ENCODE results near the gene ZBED4. TPM values are rescaled to one million over a fixed set of nuclear protein-coding genes. Genes with fewer than 3 reads are reported as not detected.

ZBED4 gene
- total and polyA plus RNA-seq, 2 of the 13 experiments (the other 11 are each of a cell fraction or from before 2014, with no cell fraction given) = 5.4 to 9.6 TPM

GRCh38 chr22:49937758-49938564, 84.3 kb downstream of the ZBED4 start (continued):
- no peak for TF ChIP-seq GPBP1L1 (CRISPR knock-in tag; IDR thresholded peaks at IDR 0.05)
- TF ChIP-seq, protein P1, sequence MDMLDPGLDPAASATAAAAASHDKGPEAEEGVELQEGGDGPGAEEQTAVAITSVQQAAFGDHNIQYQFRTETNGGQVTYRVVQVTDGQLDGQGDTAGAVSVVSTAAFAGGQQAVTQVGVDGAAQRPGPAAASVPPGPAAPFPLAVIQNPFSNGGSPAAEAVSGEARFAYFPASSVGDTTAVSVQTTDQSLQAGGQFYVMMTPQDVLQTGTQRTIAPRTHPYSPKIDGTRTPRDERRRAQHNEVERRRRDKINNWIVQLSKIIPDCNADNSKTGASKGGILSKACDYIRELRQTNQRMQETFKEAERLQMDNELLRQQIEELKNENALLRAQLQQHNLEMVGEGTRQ (IDR thresholded peaks at IDR 0.05; ENCODE audit: low read depth, low read length) = no peak
- TF ChIP-seq, protein P1 (CRISPR knock-in tag; IDR thresholded peaks at IDR 0.05; ENCODE audit: borderline replicate concordance) = no peak
- TF ChIP-seq TAF1 (CRISPR knock-in tag; IDR thresholded peaks at IDR 0.05) = peak; percentile 36; the same call in 1 of the 2 replicates
- TF ChIP-seq RNF2 (conservative IDR thresholded peaks at IDR 0.05; ENCODE audit: low read depth) = no peak; the same call in 1 of the 2 replicates
- no peak for TF ChIP-seq ZSCAN12 (CRISPR knock-in tag; IDR thresholded peaks at IDR 0.05)
- no peak for TF ChIP-seq ZNF839 (CRISPR knock-in tag; IDR thresholded peaks at IDR 0.05; ENCODE audit: borderline replicate concordance)
- peak; percentile 86; the same call in 1 of the 2 replicates for TF ChIP-seq AHDC1 (CRISPR knock-in tag; IDR thresholded peaks at IDR 0.05; ENCODE audit: borderline replicate concordance)
- TF ChIP-seq, protein P2, sequence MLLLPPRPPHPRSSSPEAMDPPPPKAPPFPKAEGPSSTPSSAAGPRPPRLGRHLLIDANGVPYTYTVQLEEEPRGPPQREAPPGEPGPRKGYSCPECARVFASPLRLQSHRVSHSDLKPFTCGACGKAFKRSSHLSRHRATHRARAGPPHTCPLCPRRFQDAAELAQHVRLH (CRISPR knock-in tag; IDR thresholded peaks at IDR 0.05; ENCODE audit: borderline replicate concordance, low read depth) = no peak
- no peak for TF ChIP-seq FOSL1 (CRISPR knock-in tag; IDR thresholded peaks at IDR 0.05; ENCODE audit: borderline replicate concordance)
- TF ChIP-seq BCL3 (CRISPR knock-in tag; IDR thresholded peaks at IDR 0.05) = no peak; the same call in 1 of the 2 replicates
- peak; percentile 98 for TF ChIP-seq FOXO1 (CRISPR knock-in tag; IDR thresholded peaks at IDR 0.05)
- no peak for TF ChIP-seq SP140L (CRISPR knock-in tag; IDR thresholded peaks at IDR 0.05; ENCODE audit: borderline replicate concordance)
- peak; percentile 43 for TF ChIP-seq MED8 (CRISPR knock-in tag; IDR thresholded peaks at IDR 0.05; ENCODE audit: insufficient replicate concordance)
- TF ChIP-seq EHMT2 (IDR thresholded peaks at IDR 0.05; ENCODE audit: borderline replicate concordance, low read depth, low read length) = no peak
- TF ChIP-seq DNMT1 (CRISPR knock-in tag; IDR thresholded peaks at IDR 0.05) = no peak
- TF ChIP-seq ZNF83 (CRISPR knock-in tag; IDR thresholded peaks at IDR 0.05; ENCODE audit: borderline replicate concordance) = no peak
- peak; percentile 70 for TF ChIP-seq FOXA3 (CRISPR knock-in tag; IDR thresholded peaks at IDR 0.05)
- TF ChIP-seq RFX1 (IDR thresholded peaks at IDR 0.05) = no peak

Measured in HepG2 (cell line).